Gastrocnemius medialis (tissue), 4 donors: Measurements from ENCODE around the gene PRTN3. TPM values are rescaled to one million over a fixed set of nuclear protein-coding genes. Genes with fewer than 3 reads are reported as not detected.
A peak's percentile ranks its signal among the peaks of the same experiment; 100 is the strongest.

Source experiments
- ATAC-seq, 2 donors: fragments of 150-250 bp; one replicate each; pipeline ENCODE4 v1.9.1; 2016
- DNase-seq, 2 donors: peaks; one replicate each; pipeline ENCODE4 v3.0.0-alpha.2; 2019
- H3K27ac ChIP-seq, 4 donors: fragments of 200-600 bp; sonication (generic); 1 replicate in 1 of 4; 2 replicates in 3 of 4; pipeline ENCODE4 v1.5.1; 2016 to 2018; ENCODE audit warnings: mild to moderate bottlenecking in 2 of 4, moderate library complexity in 1 of 4
- H3K27me3 ChIP-seq, 3 donors: fragments of 200-600 bp; sonication (generic) in 2 of 3; 1 replicate in 1 of 3; 2 replicates in 2 of 3; pipeline versions ENCODE4 v1.5.1 to v1.6.0; 2016 to 2019; ENCODE audit warnings: mild to moderate bottlenecking in 1 of 3, moderate library complexity in 1 of 3
- H3K36me3 ChIP-seq, 2 donors: fragments of 200-600 bp; sonication (generic) in 1 of 2; one replicate each; pipeline ENCODE4 v1.5.1; 2017 to 2018
- H3K4me1 ChIP-seq, 2 donors: fragments of 200-600 bp; sonication (generic) in 1 of 2; one replicate each; pipeline ENCODE4 v1.5.1; 2016 to 2017; ENCODE audit warnings: mild to moderate bottlenecking in 2 of 2
- H3K4me3 ChIP-seq, 4 donors: fragments of 200-600 bp; sonication (generic) in 3 of 4; 1 replicate in 1 of 4; 2 replicates in 3 of 4; pipeline ENCODE4 v1.5.1; 2016 to 2019; ENCODE audit warnings: mild to moderate bottlenecking in 2 of 4
- H3K9me3 ChIP-seq, 3 donors: fragments of 200-600 bp; sonication (generic) in 2 of 3; 1 replicate in 1 of 3; 2 replicates in 2 of 3; pipeline ENCODE4 v1.5.1; 2016 to 2019
- CTCF ChIP-seq, 5 experiments: fragments of 450-650 bp in 3 of 5; fragments of 200-600 bp in 2 of 5; sonication (generic) in 2 of 5; IDR thresholded peaks in 4 of 5; conservative IDR thresholded peaks in 1 of 5; 1 replicate in 4 of 5; 2 replicates in 1 of 5; pipeline ENCODE4 v1.5.1; 2016 to 2019; ENCODE audit warnings: antibody characterized with exemption in 5 of 5, mild to moderate bottlenecking in 3 of 5, moderate library complexity in 3 of 5
- POLR2A ChIP-seq, 2 donors: fragments of 450-650 bp; IDR thresholded peaks; one replicate each; pipeline ENCODE4 v1.6.1; 2017; ENCODE audit warnings: antibody characterized with exemption in 2 of 2, mild to moderate bottlenecking in 2 of 2, moderate library complexity in 2 of 2
- in situ Hi-C, 4 donors: fragments of 200-750 bp; cut with MboI; loops; one replicate each; pipeline versions ENCODE4 v1.15.0 to v1.8.0; 2017; ENCODE audit warnings: low sequenced_read_pairs in 4 of 4
- intact Hi-C: fragments of 100-400 bp; cut with DNase I; formaldehyde crosslinking; loops from one replicate; pipeline ENCODE4 v1.15.1; 2023; ENCODE audit warnings: low total_unique reads
- total RNA-seq, 4 donors: library from RNA; depleted of rRNA; stranded (reverse); fragments of >200 nt; gene quantifications; one replicate each; pipeline versions ENCODE4 v1.1.0 to v1.2.3, GENCODE V29; 2016

The PRTN3 gene
- total RNA-seq, 4 donors from 2014 or later = 0.51 TPM; not detected in 3

- in situ Hi-C loops = loop anchor here in 1 of 4 donors (25.0 kb wide), 1 partner anchor 118 kb away; the partner anchor contains the start of gene WDR18
- Histone ChIP-seq H3K4me3 (no peak overlapping the region), H3K36me3 (peaks cover 0 to 48% of the 10 kb centered on the region in 2 donors), H3K27me3 (no peaks in the 10 kb centered on the region), H3K9me3 (no peaks in the 10 kb centered on the region), H3K27ac (peak overlapping the region; percentile 36 to 52 (median 43)), H3K4me1 (no peaks in the 10 kb centered on the region)
- intact Hi-C loops = no loop called here
- TF ChIP-seq CTCF (IDR thresholded peaks at IDR 0.05 in 4 of 5, conservative IDR thresholded peaks at IDR 0.05 in 1 of 5) (no peak), POLR2A (IDR thresholded peaks at IDR 0.05) (no peak)
- ATAC-seq = peak; percentile 53 to 66
- DNase-seq = peak in 1 of 2 donors; percentile 64
Measured at GRCh38 chr19:869245-870177, 28.7 kb downstream of the PRTN3 start.

DNA sequence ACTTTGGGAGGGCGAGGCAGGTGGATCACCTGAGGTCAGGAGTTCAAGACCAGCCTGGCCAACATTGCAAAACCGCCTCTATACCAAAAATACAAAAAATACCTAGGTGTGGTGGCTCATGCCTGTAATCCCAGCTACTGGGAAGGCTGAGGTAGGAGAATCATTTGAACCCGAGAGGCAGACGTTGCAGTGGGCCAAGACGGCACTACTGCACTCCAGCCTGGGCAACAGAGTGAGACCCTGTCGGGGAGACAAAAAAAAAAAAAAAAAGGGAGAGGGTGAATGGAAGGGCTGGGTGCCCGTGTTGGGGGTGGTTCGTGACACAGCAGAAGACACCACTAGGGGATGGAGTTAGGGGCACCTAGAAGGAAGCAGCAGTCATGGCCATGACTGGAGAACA lies 29.5 kb downstream of the PRTN3 start:
- intact Hi-C loops (no loop called here), in situ Hi-C loops (loop anchor here in 1 of 4 donors (25.0 kb wide), 1 partner anchor 117 kb away; the partner anchor contains the start of gene WDR18)
- H3K27me3 ChIP-seq = no peaks in the 10 kb centered on the region
- peaks cover 0 to 48% of the 10 kb centered on the region in 2 donors for H3K36me3 ChIP-seq
- TF ChIP-seq CTCF (IDR thresholded peaks at IDR 0.05 in 4 of 5, conservative IDR thresholded peaks at IDR 0.05 in 1 of 5) (no peak), POLR2A (IDR thresholded peaks at IDR 0.05) (no peak)
- H3K4me1 ChIP-seq = no peaks in the 10 kb centered on the region
- DNase-seq = no peak
- no peaks in the 10 kb centered on the region for H3K9me3 ChIP-seq
- no peak overlapping the region for H3K4me3 ChIP-seq
- ATAC-seq = no peak
- H3K27ac ChIP-seq = peak overlapping the region in 1 of 4 donors; percentile 16

GRCh38 chr19:870963-871401 lies 30.2 kb downstream of the PRTN3 start:
- DNase-seq (no peak), ATAC-seq (no peak)
- Histone ChIP-seq H3K4me1 (no peaks in the 10 kb centered on the region), H3K36me3 (peaks cover 0 to 48% of the 10 kb centered on the region in 2 donors), H3K9me3 (no peaks in the 10 kb centered on the region), H3K4me3 (no peak overlapping the region), H3K27me3 (no peaks in the 10 kb centered on the region), H3K27ac (no peak overlapping the region)
- TF ChIP-seq CTCF (IDR thresholded peaks at IDR 0.05 in 4 of 5, conservative IDR thresholded peaks at IDR 0.05 in 1 of 5) = no peak
- in situ Hi-C loops (loop anchor here in 1 of 4 donors (25.0 kb wide), 1 partner anchor 116 kb away; the partner anchor contains the start of gene WDR18), intact Hi-C loops (no loop called here)

DNA sequence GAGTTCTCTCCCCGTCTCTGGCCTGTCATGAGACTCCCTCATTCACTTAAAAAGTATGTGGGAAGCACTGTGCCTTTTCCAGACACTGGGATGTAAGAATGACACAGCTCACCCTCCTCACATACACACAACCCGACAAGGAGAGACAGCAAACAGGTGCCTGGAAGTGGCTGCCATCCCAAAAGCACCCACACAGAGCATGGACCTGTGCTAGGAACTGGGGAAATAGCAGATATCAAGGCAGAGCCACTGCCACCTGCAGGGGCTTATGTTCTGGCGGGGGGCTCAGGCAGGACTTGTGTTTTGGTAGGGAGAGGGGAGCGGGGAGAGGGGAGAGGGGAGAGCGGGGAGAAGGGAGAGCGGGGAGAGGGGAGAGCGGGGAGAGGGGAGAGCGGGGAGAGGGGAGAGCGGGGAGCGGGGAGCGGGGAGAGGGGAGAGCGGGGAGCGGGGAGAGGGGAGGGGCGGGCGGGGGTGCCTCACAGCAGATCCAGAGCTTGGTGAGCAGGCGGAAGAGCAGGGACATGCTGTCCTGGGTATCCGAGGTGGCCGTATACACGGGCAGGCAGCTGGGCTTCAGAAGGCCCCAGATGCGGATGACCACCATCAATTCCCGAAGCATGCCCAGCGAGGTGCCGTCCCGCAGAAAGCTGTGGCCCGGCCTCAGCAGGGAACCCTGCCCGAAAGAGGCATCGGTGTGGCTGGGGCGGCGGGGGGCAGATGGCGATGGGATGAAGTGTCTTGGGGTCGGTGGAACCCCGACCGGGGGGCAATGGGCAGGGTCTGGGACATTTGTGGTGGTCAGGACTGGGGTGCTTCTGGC lies 30.9 kb downstream of the PRTN3 start:
- ATAC-seq (no peak), DNase-seq (no peak)
- intact Hi-C loops (no loop called here), in situ Hi-C loops (loop anchor here in 1 of 4 donors (25.0 kb wide), 1 partner anchor 116 kb away; the partner anchor contains the start of gene WDR18)
- Histone ChIP-seq H3K27me3 (no peaks in the 10 kb centered on the region), H3K4me3 (no peak overlapping the region), H3K27ac (peak overlapping the region in 2 of 4 donors; percentile 8 to 37), H3K9me3 (no peaks in the 10 kb centered on the region), H3K36me3 (peaks cover 0 to 48% of the 10 kb centered on the region in 2 donors), H3K4me1 (no peaks in the 10 kb centered on the region)
- TF ChIP-seq POLR2A (IDR thresholded peaks at IDR 0.05) (no peak), CTCF (IDR thresholded peaks at IDR 0.05 in 4 of 5, conservative IDR thresholded peaks at IDR 0.05 in 1 of 5) (no peak)
